Mucosa of descending colon (tissue), 3 donors: ENCODE measurements around the gene FRMD3. TPM values are rescaled to one million over a fixed set of nuclear protein-coding genes. Genes with fewer than 3 reads are reported as not detected.
A peak's percentile ranks its signal among the peaks of the same experiment; 100 is the strongest.

Experiments
- ATAC-seq: fragments of 200-7000 bp; cut with Tn5 transposase; one replicate; pipeline ENCODE4 v1.9.1; 2020; ENCODE audit warnings: mild to moderate bottlenecking, moderate library complexity
- DNase-seq, 3 donors: peaks; one replicate each; pipeline ENCODE4 v3.0.0-alpha.2; 2020
- H3K36me3 ChIP-seq: fragments of 200-600 bp; one replicate; pipeline ENCODE4 v1.8.0; 2021; ENCODE audit warnings: low read depth, mild to moderate bottlenecking
- H3K4me1 ChIP-seq: fragments of 200-600 bp; one replicate; pipeline ENCODE4 v1.8.0; 2021; ENCODE audit warnings: low read depth, mild to moderate bottlenecking
- H3K4me3 ChIP-seq: fragments of 200-600 bp; one replicate; pipeline ENCODE4 v1.8.0; 2021; ENCODE audit warnings: mild to moderate bottlenecking
- H3K9me3 ChIP-seq: fragments of 200-600 bp; one replicate; pipeline ENCODE4 v1.8.0; 2021; ENCODE audit warnings: mild to moderate bottlenecking
- intact Hi-C, 2 donors: fragments of 100-400 bp; cut with DNase I in 1 of 2; cut with micrococcal nuclease in 1 of 2; formaldehyde crosslinking; loops; one replicate each; pipeline versions ENCODE4 v1.11.0 to v1.11.1; 2022; cut with DNase I, micrococcal nuclease
- total RNA-seq, 3 donors: library from RNA; stranded (reverse); fragmentation: NEBNext Ultra II Directional in 2 of 3; extraction: Animal tissue kit (Norgen Biotek cat#: 25700) in 2 of 3; gene quantifications; one replicate each; pipeline versions ENCODE4 v1.2.1 to v1.2.4, GENCODE V29; 2021 to 2023
- TF ChIP-seq, protein P1 (sequence below): fragments of 200-600 bp; IDR thresholded peaks from one replicate; pipeline ENCODE4 v1.8.0; 2022; ENCODE audit warnings: antibody characterized with exemption, mild to moderate bottlenecking
- donor health status: DM: no; HTN: no; CAD: no; lungs with moderate emphysema.
- donor health status: DM: no; HTN: no; CAD: no.
- donor health status: DM: no; HTN: yes; CAD: no.

FRMD3 gene
- total RNA-seq, 3 donors from 2014 or later = 12.2 to 27.4 (median 25.0) TPM

DNA sequence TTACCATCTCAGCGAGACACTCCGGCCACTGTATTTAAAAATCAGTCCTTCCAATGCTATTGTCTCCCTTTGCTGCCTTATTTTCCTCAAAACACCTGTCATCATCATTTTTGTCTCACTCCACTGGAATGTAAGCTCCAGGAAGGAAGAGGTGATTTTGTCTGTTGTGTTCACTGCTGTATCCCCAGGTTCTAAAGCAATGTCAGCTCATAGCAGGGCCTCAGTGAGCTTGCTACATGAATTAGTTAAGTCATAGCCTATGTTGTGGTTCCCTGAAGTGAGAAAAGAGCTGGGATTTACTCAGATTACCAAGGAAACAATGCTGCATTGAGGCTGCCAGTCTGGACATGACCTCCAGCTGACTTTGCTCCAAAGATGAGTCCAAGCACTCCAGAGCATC lies 337.7 kb downstream of the FRMD3 start:
- intact Hi-C loops = no loop called here

DNA sequence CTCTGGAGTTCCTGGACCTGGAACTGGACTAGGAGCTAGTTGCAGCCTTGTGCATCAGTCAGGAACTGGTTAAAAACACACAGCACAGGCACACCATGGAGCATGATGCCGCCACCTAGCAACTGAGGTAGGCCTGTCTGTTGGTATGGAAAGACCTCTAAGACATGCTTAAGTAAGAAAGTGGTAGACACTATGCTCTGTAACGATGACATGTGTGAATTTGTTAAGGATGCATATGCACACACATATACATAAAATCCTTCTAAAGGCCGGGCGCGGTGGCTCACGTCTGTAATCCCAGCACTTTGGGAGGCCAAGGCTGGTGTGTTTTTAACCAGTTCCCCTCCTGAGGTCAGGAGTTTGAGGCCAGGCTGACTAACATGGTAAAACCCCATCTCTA lies 338.4 kb downstream of the FRMD3 start:
- TF ChIP-seq, protein P1, sequence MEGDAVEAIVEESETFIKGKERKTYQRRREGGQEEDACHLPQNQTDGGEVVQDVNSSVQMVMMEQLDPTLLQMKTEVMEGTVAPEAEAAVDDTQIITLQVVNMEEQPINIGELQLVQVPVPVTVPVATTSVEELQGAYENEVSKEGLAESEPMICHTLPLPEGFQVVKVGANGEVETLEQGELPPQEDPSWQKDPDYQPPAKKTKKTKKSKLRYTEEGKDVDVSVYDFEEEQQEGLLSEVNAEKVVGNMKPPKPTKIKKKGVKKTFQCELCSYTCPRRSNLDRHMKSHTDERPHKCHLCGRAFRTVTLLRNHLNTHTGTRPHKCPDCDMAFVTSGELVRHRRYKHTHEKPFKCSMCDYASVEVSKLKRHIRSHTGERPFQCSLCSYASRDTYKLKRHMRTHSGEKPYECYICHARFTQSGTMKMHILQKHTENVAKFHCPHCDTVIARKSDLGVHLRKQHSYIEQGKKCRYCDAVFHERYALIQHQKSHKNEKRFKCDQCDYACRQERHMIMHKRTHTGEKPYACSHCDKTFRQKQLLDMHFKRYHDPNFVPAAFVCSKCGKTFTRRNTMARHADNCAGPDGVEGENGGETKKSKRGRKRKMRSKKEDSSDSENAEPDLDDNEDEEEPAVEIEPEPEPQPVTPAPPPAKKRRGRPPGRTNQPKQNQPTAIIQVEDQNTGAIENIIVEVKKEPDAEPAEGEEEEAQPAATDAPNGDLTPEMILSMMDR = no peak
- Histone ChIP-seq H3K9me3 (no peaks in the 10 kb centered on the region), H3K36me3 (no peaks in the 10 kb centered on the region), H3K4me3 (no peak overlapping the region), H3K4me1 (no peaks in the 10 kb centered on the region)
- DNase-seq (no peak), ATAC-seq (no peak)
- intact Hi-C loops = no loop called here

More for the DNA sequence above, 337.7 kb downstream of the FRMD3 start:
- ATAC-seq = no peak
- Histone ChIP-seq H3K4me3 (no peak overlapping the region), H3K36me3 (no peaks in the 10 kb centered on the region), H3K4me1 (no peaks in the 10 kb centered on the region), H3K9me3 (no peaks in the 10 kb centered on the region)
- DNase-seq = no peak
- TF ChIP-seq, protein P1 = no peak

DNA sequence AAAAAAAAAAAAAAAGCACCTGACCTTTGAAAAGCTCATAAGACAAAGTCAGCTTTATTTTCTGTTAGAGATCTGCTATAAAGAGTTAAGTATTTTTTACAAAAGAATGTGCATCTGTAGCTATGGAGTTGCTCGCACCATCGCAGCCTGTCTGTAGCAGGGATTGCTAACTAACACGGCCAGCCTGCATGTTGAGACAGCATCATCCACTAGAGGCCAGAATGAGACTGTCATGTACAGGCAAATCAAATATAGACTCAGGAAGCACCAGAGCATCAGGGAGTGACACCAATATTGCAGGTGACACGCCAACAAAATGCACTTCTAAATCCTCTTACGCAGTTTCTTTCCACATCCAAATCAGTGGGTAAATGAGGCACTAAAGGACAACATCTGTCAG lies 339.0 kb downstream of the FRMD3 start:
- DNase-seq (peak in 2 of 3 donors; percentile 35 to 58), ATAC-seq (peak; percentile 85)
- H3K4me1 ChIP-seq = no peaks in the 10 kb centered on the region
- no peak overlapping the region for H3K4me3 ChIP-seq
- no peaks in the 10 kb centered on the region for H3K36me3 ChIP-seq
- TF ChIP-seq, protein P1 = no peak
- intact Hi-C loops = no loop called here
- no peaks in the 10 kb centered on the region for H3K9me3 ChIP-seq

DNA sequence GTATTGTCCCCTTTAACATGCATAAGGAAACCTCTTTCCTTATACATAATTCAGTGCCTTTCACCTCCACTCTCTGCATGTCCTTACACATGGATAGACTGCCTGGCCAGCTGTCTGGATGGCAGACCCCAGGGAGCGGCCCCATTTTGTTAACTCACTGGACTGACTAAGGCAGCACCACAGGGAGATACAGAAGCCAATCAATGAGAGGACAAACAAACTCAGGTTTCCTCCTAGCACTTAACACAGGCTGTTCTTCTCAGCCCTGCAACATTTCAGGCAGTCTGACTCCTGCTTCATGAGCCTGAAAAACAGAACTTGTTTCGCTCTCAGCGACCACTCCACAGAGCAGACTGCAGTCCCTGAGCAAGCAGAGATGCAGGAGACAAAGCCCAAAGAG lies 339.8 kb downstream of the FRMD3 start:
- DNase-seq = no peak
- intact Hi-C loops = no loop called here
- no peak for ATAC-seq
- no peaks in the 10 kb centered on the region for H3K4me1 ChIP-seq
- no peaks in the 10 kb centered on the region for H3K36me3 ChIP-seq
- TF ChIP-seq, protein P1 = no peak
- no peaks in the 10 kb centered on the region for H3K9me3 ChIP-seq
- H3K4me3 ChIP-seq = no peak overlapping the region

DNA sequence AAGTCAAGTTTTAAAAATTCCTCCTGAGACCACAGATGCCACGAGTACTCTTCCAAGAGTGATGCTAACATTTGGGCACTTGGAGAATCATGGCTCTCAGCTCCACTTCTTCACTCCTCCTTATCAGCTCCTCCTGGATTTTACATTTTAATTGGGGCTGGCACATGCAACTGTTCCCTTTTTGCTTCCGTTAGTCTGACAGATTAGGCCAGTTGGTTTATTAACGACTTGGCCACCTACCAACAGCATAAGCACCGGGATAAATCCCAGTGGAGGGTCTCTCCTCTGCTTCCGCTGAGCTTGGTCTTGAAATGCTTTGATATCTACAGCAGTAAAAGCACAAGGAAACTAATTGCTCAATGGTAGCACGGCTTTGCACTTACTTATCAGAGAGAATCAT lies 340.6 kb downstream of the FRMD3 start:
- intact Hi-C loops = no loop called here
- Histone ChIP-seq H3K9me3 (no peaks in the 10 kb centered on the region), H3K36me3 (no peaks in the 10 kb centered on the region), H3K4me3 (no peak overlapping the region), H3K4me1 (no peaks in the 10 kb centered on the region)
- TF ChIP-seq, protein P1 = no peak
- DNase-seq (no peak), ATAC-seq (no peak)

DNA sequence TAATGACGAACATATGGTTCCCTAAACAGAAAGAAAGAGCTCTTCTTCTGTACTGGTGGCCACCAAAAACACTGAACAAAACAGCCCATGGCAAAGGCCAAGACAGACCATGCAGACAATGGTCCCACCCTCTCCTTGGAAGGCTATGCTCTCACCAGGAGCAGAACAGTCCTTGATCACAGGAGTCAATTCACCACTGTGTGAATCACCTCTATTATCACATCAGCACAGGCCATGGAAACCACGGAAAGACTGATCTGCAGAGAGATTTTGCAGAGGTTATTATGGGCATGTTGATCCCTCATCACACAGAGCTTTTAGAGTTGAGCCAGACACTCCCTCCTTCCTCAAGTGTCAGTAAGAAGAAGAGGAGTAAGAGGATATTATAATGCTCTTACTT lies 341.3 kb downstream of the FRMD3 start:
- no peaks in the 10 kb centered on the region for H3K9me3 ChIP-seq
- H3K36me3 ChIP-seq = no peaks in the 10 kb centered on the region
- H3K4me3 ChIP-seq = no peak overlapping the region
- no peaks in the 10 kb centered on the region for H3K4me1 ChIP-seq
- intact Hi-C loops = no loop called here
- DNase-seq (no peak), ATAC-seq (no peak)
- TF ChIP-seq, protein P1 = no peak
